GM12872 (cell line): ENCODE data around the gene TRERF1.

ENCODE experiments used
- CTCF ChIP-seq: IDR thresholded peaks from 3 replicates; pipeline ENCODE4 v1.5.1; 2011; ENCODE audit warnings: low read depth, mild to moderate bottlenecking, low read length, moderate library complexity; ENCODE audit not compliant: insufficient read depth

Gene TRERF1

GRCh38 chr6:42293386-42293977 lies 158.2 kb downstream of the TRERF1 start:
- no peak for TF ChIP-seq CTCF

GRCh38 chr6:42292004-42292740 lies 159.6 kb downstream of the TRERF1 start:
- no peak for TF ChIP-seq CTCF

GRCh38 chr6:42287756-42288155 lies 164.0 kb downstream of the TRERF1 start:
- no peak for TF ChIP-seq CTCF

GRCh38 chr6:42281570-42281969 lies 170.2 kb downstream of the TRERF1 start:
- no peak for TF ChIP-seq CTCF

GRCh38 chr6:42280966-42281533 lies 170.7 kb downstream of the TRERF1 start:
- TF ChIP-seq CTCF: no peak

- TF ChIP-seq CTCF: no peak
Measured at GRCh38 chr6:42279966-42280629, 171.6 kb downstream of the TRERF1 start.

GRCh38 chr6:42279144-42279781 lies 172.5 kb downstream of the TRERF1 start:
- TF ChIP-seq CTCF: no peak
